ENCODE results near the gene PHIP.

The PHIP gene

GRCh38 chr6:79005024-79005423, 73.0 kb downstream of the PHIP start:
- TF ChIP-seq REST (IDR thresholded peaks at IDR 0.05; ENCODE audit: insufficient read depth in 1 of 2, low read depth in 2 of 2, low read length in 2 of 2), result no peak
- TF ChIP-seq FOXP2 (optimal IDR thresholded peaks at IDR 0.05; ENCODE audit: borderline replicate concordance, extremely low read depth, extremely low read length, insufficient read depth), result no peak
- no peak for TF ChIP-seq TAF1 (IDR thresholded peaks at IDR 0.05; ENCODE audit: borderline replicate concordance, insufficient read depth, low read length)
- TF ChIP-seq POLR2AphosphoS5 (IDR thresholded peaks at IDR 0.05; ENCODE audit: low read depth, low read length), result no peak
- TF ChIP-seq SIN3A (IDR thresholded peaks at IDR 0.05; ENCODE audit: borderline replicate concordance, insufficient read depth, low read length), result no peak

- TF ChIP-seq POLR2AphosphoS5 (IDR thresholded peaks at IDR 0.05; ENCODE audit: low read depth, low read length), result no peak
- TF ChIP-seq SIN3A (IDR thresholded peaks at IDR 0.05; ENCODE audit: borderline replicate concordance, insufficient read depth, low read length), result no peak
- no peak for TF ChIP-seq FOXP2 (optimal IDR thresholded peaks at IDR 0.05; ENCODE audit: borderline replicate concordance, extremely low read depth, extremely low read length, insufficient read depth)
- TF ChIP-seq REST (IDR thresholded peaks at IDR 0.05; ENCODE audit: insufficient read depth in 1 of 2, low read depth in 2 of 2, low read length in 2 of 2), result no peak
- TF ChIP-seq TAF1 (IDR thresholded peaks at IDR 0.05; ENCODE audit: borderline replicate concordance, insufficient read depth, low read length), result no peak
Observed at GRCh38 chr6:79004239-79004638, 73.8 kb downstream of the PHIP start.

GRCh38 chr6:79001415-79001814, 76.6 kb downstream of the PHIP start:
- TF ChIP-seq SIN3A (IDR thresholded peaks at IDR 0.05; ENCODE audit: borderline replicate concordance, insufficient read depth, low read length) (no peak), REST (IDR thresholded peaks at IDR 0.05; ENCODE audit: insufficient read depth in 1 of 2, low read depth in 2 of 2, low read length in 2 of 2) (no peak), POLR2AphosphoS5 (IDR thresholded peaks at IDR 0.05; ENCODE audit: low read depth, low read length) (no peak), FOXP2 (optimal IDR thresholded peaks at IDR 0.05; ENCODE audit: borderline replicate concordance, extremely low read depth, extremely low read length, insufficient read depth) (no peak), TAF1 (IDR thresholded peaks at IDR 0.05; ENCODE audit: borderline replicate concordance, insufficient read depth, low read length) (no peak)

- no peak for TF ChIP-seq TAF1 (IDR thresholded peaks at IDR 0.05; ENCODE audit: borderline replicate concordance, insufficient read depth, low read length)
Observed at GRCh38 chr6:78999737-79000136, 78.3 kb downstream of the PHIP start.

- TF ChIP-seq POLR2AphosphoS5 (IDR thresholded peaks at IDR 0.05; ENCODE audit: low read depth, low read length) (no peak), SIN3A (IDR thresholded peaks at IDR 0.05; ENCODE audit: borderline replicate concordance, insufficient read depth, low read length) (no peak), FOXP2 (optimal IDR thresholded peaks at IDR 0.05; ENCODE audit: borderline replicate concordance, extremely low read depth, extremely low read length, insufficient read depth) (no peak)
Observed at GRCh38 chr6:78995946-78996345, 82.1 kb downstream of the PHIP start.

GRCh38 chr6:78995346-78995745, 82.7 kb downstream of the PHIP start:
- TF ChIP-seq POLR2AphosphoS5 (IDR thresholded peaks at IDR 0.05; ENCODE audit: low read depth, low read length) (no peak), TAF1 (IDR thresholded peaks at IDR 0.05; ENCODE audit: borderline replicate concordance, insufficient read depth, low read length) (no peak), FOXP2 (optimal IDR thresholded peaks at IDR 0.05; ENCODE audit: borderline replicate concordance, extremely low read depth, extremely low read length, insufficient read depth) (no peak), SIN3A (IDR thresholded peaks at IDR 0.05; ENCODE audit: borderline replicate concordance, insufficient read depth, low read length) (no peak), REST (IDR thresholded peaks at IDR 0.05; ENCODE audit: insufficient read depth in 1 of 2, low read depth in 2 of 2, low read length in 2 of 2) (no peak)

Measured in PFSK-1 (cell line).